ENCODE measurements around the gene SHTN1.

GRCh38 chr10:116926426-116926825 is 78.6 kb downstream of the SHTN1 start:
- TF ChIP-seq, protein P1, sequence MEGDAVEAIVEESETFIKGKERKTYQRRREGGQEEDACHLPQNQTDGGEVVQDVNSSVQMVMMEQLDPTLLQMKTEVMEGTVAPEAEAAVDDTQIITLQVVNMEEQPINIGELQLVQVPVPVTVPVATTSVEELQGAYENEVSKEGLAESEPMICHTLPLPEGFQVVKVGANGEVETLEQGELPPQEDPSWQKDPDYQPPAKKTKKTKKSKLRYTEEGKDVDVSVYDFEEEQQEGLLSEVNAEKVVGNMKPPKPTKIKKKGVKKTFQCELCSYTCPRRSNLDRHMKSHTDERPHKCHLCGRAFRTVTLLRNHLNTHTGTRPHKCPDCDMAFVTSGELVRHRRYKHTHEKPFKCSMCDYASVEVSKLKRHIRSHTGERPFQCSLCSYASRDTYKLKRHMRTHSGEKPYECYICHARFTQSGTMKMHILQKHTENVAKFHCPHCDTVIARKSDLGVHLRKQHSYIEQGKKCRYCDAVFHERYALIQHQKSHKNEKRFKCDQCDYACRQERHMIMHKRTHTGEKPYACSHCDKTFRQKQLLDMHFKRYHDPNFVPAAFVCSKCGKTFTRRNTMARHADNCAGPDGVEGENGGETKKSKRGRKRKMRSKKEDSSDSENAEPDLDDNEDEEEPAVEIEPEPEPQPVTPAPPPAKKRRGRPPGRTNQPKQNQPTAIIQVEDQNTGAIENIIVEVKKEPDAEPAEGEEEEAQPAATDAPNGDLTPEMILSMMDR (IDR thresholded peaks at IDR 0.05): no peak
- TF ChIP-seq POLR2AphosphoS5 (IDR thresholded peaks at IDR 0.05): no peak
